ENCODE results near the gene ARL14. TPM values are rescaled to one million over a fixed set of nuclear protein-coding genes. Genes with fewer than 3 reads are reported as not detected.

ARL14 gene
- polyA plus RNA-seq, 4 donors, result 0.13 to 0.53 (median 0.42) TPM; not detected in 1

GRCh38 chr3:160719710-160720109, 42.8 kb downstream of the ARL14 start:
- no peak for DNase-seq (ENCODE audit: low read depth in 4 of 4, low spot score in 3 of 4)

- no peak for DNase-seq (ENCODE audit: low read depth in 4 of 4, low spot score in 3 of 4)
These were observed 43.3 kb downstream of the ARL14 start for GRCh38 chr3:160720123-160720746.

GRCh38 chr3:160722331-160722730, 45.4 kb downstream of the ARL14 start:
- DNase-seq (ENCODE audit: low read depth in 4 of 4, low spot score in 3 of 4), result no peak

GRCh38 chr3:160725338-160725737, 48.4 kb downstream of the ARL14 start:
- no peak for DNase-seq (ENCODE audit: low read depth in 4 of 4, low spot score in 3 of 4)

Other genes with a start within 250 kb of the ARL14 start
- 10 to 100 TPM; 15.6 to 18.0 (median 17.5) TPM for gene TRIM59, start 227.4 kb upstream of the ARL14 start, polyA plus RNA-seq (ENCODE audit: insufficient read length in 4 of 4)
- gene KPNA4, start 111.6 kb upstream of the ARL14 start, polyA plus RNA-seq (ENCODE audit: insufficient read length in 4 of 4), result 10 to 100 TPM; 63.5 to 89.7 (median 77.3) TPM
- gene PPM1L, start 79.1 kb downstream of the ARL14 start, polyA plus RNA-seq (ENCODE audit: insufficient read length in 4 of 4), result 1 to 10 TPM; 7.3 to 9.4 (median 8.4) TPM